HG02623 (cell line): ENCODE data around the gene FGF14.
A peak's percentile ranks its signal among the peaks of the same experiment; 100 is the strongest.

Source experiments
- ATAC-seq: cut with Tn5 transposase; IDR thresholded peaks from one replicate; pipeline ENCODE4 v1.9.1; 2021; ENCODE audit warnings: moderate library complexity; ENCODE audit not compliant: unreplicated experiment

Gene FGF14

GRCh38 chr13:102401766-102402165 is at the start of gene FGF14:
Gene FGF14, minus strand, starts transcription at chr13:102402048.
- no peak for ATAC-seq

GRCh38 chr13:102443249-102443648 is 41.4 kb upstream of the FGF14 start:
- no peak for ATAC-seq

GRCh38 chr13:102441085-102441484 is 39.2 kb upstream of the FGF14 start:
- peak; percentile 44 for ATAC-seq

GRCh38 chr13:102440259-102440936 is 38.5 kb upstream of the FGF14 start:
- peak; percentile 39 for ATAC-seq

GRCh38 chr13:102422690-102423089 is 20.8 kb upstream of the FGF14 start:
- ATAC-seq: no peak

- ATAC-seq: no peak
These were observed 3.8 kb upstream of the FGF14 start for GRCh38 chr13:102405499-102406100.

- no peak for ATAC-seq
These were observed 442 bp upstream of the FGF14 start for GRCh38 chr13:102402290-102402689.

- no peak for ATAC-seq
These were observed 583 bp downstream of the FGF14 start for GRCh38 chr13:102401265-102401664.

GRCh38 chr13:102400675-102401145 is 1.1 kb downstream of the FGF14 start:
- ATAC-seq: no peak

GRCh38 chr13:102399791-102400674 is 1.8 kb downstream of the FGF14 start:
- ATAC-seq: peak; percentile 39

- no peak for ATAC-seq
These were observed 5.9 kb downstream of the FGF14 start for GRCh38 chr13:102395939-102396338.

GRCh38 chr13:102395174-102395573 is 6.7 kb downstream of the FGF14 start:
- no peak for ATAC-seq

- ATAC-seq: peak; percentile 95
These were observed 7.4 kb downstream of the FGF14 start for GRCh38 chr13:102394158-102395053.

GRCh38 chr13:102392481-102393209 is 9.2 kb downstream of the FGF14 start:
- ATAC-seq: no peak

GRCh38 chr13:102386461-102386860 is 15.4 kb downstream of the FGF14 start:
- no peak for ATAC-seq

GRCh38 chr13:102380012-102380411 is 21.8 kb downstream of the FGF14 start:
- no peak for ATAC-seq

GRCh38 chr13:102376318-102376717 is 25.5 kb downstream of the FGF14 start:
- ATAC-seq: no peak

- ATAC-seq: no peak
These were observed 27.1 kb downstream of the FGF14 start for GRCh38 chr13:102374726-102375125.

- ATAC-seq: no peak
These were observed 27.6 kb downstream of the FGF14 start for GRCh38 chr13:102374233-102374632.

- no peak for ATAC-seq
These were observed 28.6 kb downstream of the FGF14 start for GRCh38 chr13:102373221-102373620.
